RWPE2 (cell line): ENCODE data around the gene GPR160.

ENCODE experiments used
- ATAC-seq: fragments of 200-7000 bp; cut with Tn5 transposase; 3 replicates; pipeline ENCODE4 v1.9.1; 2021; ENCODE audit warnings: low read depth
- DNase-seq: peaks from one replicate; pipeline ENCODE4 v3.0.0-alpha.2; 2020; ENCODE audit warnings: low spot score
- H3K27ac ChIP-seq: fragments of 450-650 bp; 2 replicates; pipeline ENCODE4 v1.5.1; 2017; ENCODE audit warnings: mild to moderate bottlenecking; ENCODE audit not compliant: poor library complexity, severe bottlenecking
- H3K27me3 ChIP-seq: fragments of 250-450 bp; sonication (Bioruptor Pico); 2 replicates; pipeline ENCODE4 v1.5.1; 2021; ENCODE audit warnings: mild to moderate bottlenecking, moderate library complexity; ENCODE audit not compliant: insufficient read depth, poor library complexity, severe bottlenecking
- H3K36me3 ChIP-seq: fragments of 250-450 bp; sonication (Bioruptor Pico); 2 replicates; pipeline ENCODE4 v1.5.1; 2020; ENCODE audit warnings: low read depth, mild to moderate bottlenecking, moderate library complexity
- H3K4me1 ChIP-seq: fragments of 250-450 bp; sonication (Bioruptor Pico); 2 replicates; pipeline ENCODE4 v1.5.1; 2021; ENCODE audit warnings: mild to moderate bottlenecking, moderate library complexity; ENCODE audit not compliant: insufficient read depth, poor library complexity, severe bottlenecking
- H3K4me3 ChIP-seq: fragments of 250-450 bp; sonication (Bioruptor Pico); 2 replicates; pipeline ENCODE4 v1.5.1; 2021; ENCODE audit warnings: mild to moderate bottlenecking, moderate library complexity; ENCODE audit not compliant: severe bottlenecking
- H3K9me3 ChIP-seq: fragments of 250-450 bp; sonication (Bioruptor Pico); 2 replicates; pipeline ENCODE4 v1.5.1; 2021; ENCODE audit warnings: mild to moderate bottlenecking, moderate library complexity; ENCODE audit not compliant: severe bottlenecking
- TF ChIP-seq, protein P1 (sequence below): fragments of 450-650 bp; IDR thresholded peaks from one replicate; pipeline ENCODE4 v1.5.1; 2017; ENCODE audit warnings: mild to moderate bottlenecking, moderate library complexity; ENCODE audit not compliant: poor library complexity, severe bottlenecking

The GPR160 gene

DNA sequence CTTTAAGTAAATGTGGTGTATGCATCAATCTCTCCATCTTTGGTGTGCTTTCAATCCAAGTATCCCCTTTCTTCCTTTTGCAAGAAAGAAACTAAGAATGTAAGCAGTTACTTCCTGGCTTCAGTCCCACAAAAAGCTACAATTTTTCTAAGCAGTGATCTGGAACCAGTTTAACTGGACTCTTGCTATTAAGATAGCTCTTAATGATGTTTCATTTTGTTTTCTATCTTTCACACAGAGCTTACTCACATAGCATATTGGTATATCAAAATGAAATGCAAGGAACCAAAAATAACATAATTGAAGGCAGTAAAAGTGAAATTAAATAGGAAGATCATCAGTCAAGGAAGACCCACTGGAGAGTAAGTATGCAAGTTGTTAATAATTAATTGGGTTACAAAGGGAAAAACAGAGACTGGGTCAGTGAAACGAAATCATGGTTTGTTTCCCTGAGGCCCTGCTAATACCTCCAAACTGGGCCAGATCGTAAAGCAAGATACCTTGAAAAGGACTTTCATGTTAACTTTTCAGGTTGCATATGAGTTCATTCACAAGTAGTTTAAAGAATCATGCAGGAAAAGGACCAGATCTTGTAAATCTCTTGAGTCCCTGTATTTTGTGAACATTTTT, 41.9 kb downstream of the GPR160 start:
- Histone ChIP-seq H3K9me3 (no peaks in the 10 kb centered on the region), H3K4me3 (no peak overlapping the region), H3K4me1 (no peaks in the 10 kb centered on the region), H3K27ac (no peak overlapping the region), H3K27me3 (no peaks in the 10 kb centered on the region), H3K36me3 (peaks cover 11% of the 10 kb centered on the region)
- no peak for DNase-seq
- TF ChIP-seq, protein P1, sequence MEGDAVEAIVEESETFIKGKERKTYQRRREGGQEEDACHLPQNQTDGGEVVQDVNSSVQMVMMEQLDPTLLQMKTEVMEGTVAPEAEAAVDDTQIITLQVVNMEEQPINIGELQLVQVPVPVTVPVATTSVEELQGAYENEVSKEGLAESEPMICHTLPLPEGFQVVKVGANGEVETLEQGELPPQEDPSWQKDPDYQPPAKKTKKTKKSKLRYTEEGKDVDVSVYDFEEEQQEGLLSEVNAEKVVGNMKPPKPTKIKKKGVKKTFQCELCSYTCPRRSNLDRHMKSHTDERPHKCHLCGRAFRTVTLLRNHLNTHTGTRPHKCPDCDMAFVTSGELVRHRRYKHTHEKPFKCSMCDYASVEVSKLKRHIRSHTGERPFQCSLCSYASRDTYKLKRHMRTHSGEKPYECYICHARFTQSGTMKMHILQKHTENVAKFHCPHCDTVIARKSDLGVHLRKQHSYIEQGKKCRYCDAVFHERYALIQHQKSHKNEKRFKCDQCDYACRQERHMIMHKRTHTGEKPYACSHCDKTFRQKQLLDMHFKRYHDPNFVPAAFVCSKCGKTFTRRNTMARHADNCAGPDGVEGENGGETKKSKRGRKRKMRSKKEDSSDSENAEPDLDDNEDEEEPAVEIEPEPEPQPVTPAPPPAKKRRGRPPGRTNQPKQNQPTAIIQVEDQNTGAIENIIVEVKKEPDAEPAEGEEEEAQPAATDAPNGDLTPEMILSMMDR, result no peak
- ATAC-seq, result no peak

DNA sequence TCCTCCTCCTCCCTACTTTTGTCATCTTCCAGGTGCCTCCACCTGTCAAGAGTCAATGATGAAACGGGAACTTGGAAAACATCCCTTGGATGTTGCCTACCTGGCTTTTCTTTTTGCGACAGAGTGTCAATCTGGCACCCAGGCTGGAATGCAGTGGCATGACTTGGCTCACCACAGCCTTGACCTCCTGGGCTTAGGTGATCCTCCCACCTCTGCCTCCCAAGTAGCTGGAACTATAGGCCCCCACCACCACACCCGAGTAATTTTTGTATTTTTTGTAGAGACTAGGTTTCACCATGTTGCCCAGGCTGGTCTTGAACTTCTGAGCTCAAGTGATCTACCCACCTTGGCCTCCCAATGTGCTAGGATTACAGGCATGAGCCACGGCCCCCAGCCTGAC, 42.8 kb downstream of the GPR160 start:
- TF ChIP-seq, protein P1, result no peak
- no peaks in the 10 kb centered on the region for H3K4me1 ChIP-seq
- H3K27ac ChIP-seq, result no peak overlapping the region
- no peak overlapping the region for H3K4me3 ChIP-seq
- H3K27me3 ChIP-seq, result no peaks in the 10 kb centered on the region
- DNase-seq, result no peak
- H3K9me3 ChIP-seq, result no peaks in the 10 kb centered on the region
- ATAC-seq, result no peak
- peaks cover 21% of the 10 kb centered on the region for H3K36me3 ChIP-seq

DNA sequence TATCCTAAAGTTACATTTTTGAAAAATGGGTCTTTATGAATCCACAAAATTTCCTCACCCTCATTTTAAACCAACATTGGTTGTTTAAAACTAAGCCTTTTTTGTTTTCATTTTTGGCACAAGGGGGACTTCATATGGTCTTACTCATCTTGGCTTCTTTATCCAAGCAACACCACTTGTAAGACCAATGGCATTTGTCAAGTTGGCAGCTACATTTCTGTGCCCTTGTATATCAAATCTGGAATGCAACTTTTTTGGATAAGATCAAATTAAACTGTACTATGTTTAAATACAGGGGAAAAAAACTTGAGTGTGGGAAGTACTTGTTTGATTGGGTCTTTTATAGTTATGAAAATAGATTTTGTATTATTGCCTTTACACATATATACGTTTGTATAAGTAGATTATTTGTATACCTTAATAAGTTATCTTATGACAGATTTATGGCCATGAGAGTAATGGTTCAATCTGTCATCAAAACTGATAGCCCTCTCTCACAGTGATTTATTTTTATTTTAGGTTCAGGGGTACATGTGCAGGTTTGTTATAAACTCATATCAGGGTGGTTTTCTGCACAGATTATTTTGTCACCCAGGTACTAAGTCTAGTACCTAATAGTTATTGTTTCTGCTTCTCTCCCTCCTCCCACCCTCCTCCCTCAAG, 43.4 kb downstream of the GPR160 start:
- H3K27ac ChIP-seq, result no peak overlapping the region

DNA sequence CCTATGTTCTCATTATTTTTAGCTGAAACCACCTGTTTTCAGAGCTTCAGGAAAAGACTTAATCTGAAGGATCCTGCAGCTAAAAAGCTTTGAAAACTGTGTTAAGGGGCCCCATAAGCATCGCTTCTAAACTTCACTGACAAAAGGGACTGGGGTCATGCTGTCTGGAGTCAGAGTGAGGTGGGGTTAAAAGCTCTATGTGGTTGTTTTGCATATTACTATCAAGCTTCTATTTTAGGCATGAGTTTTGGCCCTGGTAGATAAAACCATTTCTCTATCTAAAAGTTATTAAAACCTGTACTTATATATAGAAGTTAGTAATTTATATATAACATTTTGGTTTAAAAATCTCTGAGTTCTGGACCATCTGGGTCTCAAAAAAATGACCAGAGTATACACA, 45.5 kb downstream of the GPR160 start:
- TF ChIP-seq, protein P1, result no peak
- no peak overlapping the region for H3K4me3 ChIP-seq
- peaks cover 46% of the 10 kb centered on the region for H3K36me3 ChIP-seq
- H3K9me3 ChIP-seq, result no peaks in the 10 kb centered on the region
- no peak overlapping the region for H3K27ac ChIP-seq
- ATAC-seq (no peak), DNase-seq (no peak)
- H3K4me1 ChIP-seq, result no peaks in the 10 kb centered on the region
- H3K27me3 ChIP-seq, result no peaks in the 10 kb centered on the region

More for the DNA sequence above, 43.4 kb downstream of the GPR160 start:
- Histone ChIP-seq H3K4me1 (no peaks in the 10 kb centered on the region), H3K27me3 (no peaks in the 10 kb centered on the region), H3K36me3 (peaks cover 27% of the 10 kb centered on the region), H3K9me3 (no peaks in the 10 kb centered on the region), H3K4me3 (no peak overlapping the region)
- TF ChIP-seq, protein P1, result no peak
- ATAC-seq, result no peak
- DNase-seq, result no peak

DNA sequence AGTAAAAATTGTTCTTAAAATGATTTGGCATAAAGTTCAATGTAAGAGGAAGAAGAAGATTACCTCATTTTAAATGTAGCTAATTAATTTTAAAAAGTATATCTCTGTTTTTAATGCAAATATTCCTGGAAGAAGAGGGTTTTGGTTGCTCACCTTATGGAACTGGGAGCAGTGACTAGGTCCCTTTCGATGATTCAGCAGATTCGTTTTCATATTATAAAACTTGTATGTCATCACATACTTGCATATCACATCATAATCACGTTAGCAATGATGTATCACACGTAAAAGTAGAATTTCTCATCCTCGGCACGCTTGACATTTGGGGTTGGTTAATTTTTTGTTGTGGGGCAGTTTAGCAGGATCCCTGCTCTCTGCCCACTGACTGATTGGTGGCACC, 47.6 kb downstream of the GPR160 start:
- no peak overlapping the region for H3K27ac ChIP-seq
- H3K4me3 ChIP-seq, result no peak overlapping the region
- H3K9me3 ChIP-seq, result no peaks in the 10 kb centered on the region
- TF ChIP-seq, protein P1, result no peak
- H3K36me3 ChIP-seq, result peaks cover 55% of the 10 kb centered on the region
- no peaks in the 10 kb centered on the region for H3K4me1 ChIP-seq
- no peak for DNase-seq
- H3K27me3 ChIP-seq, result no peaks in the 10 kb centered on the region
- ATAC-seq, result no peak
